Measurements from ENCODE around the gene CMYA5.
"Not testable (repeated sequence)": the region's sequence is repeated elsewhere in the genome, so short reads cannot be mapped to it uniquely, and the experiment has no call there.

The CMYA5 gene

DNA sequence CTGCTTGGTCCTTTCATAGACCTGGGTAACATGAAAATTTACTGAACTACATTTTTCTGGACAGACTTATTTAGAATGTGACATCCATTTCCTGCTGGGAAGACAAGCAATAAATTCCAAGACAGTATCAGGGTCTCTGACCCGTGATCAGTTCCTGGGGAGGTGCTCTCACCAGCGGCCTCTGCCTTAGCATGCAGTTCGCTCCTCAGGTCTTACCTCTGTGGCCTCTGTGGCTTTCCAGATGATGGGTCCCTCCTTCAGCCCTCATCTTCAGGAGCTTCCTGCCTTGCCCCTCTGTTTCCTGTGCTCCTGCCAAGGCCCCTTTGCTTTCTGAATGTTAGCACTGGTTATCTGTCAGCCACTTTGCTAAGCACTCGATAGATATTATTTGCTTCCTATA lies 66.4 kb downstream of the CMYA5 start:
- no peak overlapping the region for H3K27ac ChIP-seq
- H3K79me2 ChIP-seq (ENCODE audit: insufficient read depth, low read depth) = no peaks in the 10 kb centered on the region
- no peaks in the 10 kb centered on the region for H3K36me3 ChIP-seq (ENCODE audit: insufficient read depth)
- no peaks in the 10 kb centered on the region for H3K27me3 ChIP-seq (ENCODE audit: insufficient read depth, low read depth)
- TF ChIP-seq, protein P1, sequence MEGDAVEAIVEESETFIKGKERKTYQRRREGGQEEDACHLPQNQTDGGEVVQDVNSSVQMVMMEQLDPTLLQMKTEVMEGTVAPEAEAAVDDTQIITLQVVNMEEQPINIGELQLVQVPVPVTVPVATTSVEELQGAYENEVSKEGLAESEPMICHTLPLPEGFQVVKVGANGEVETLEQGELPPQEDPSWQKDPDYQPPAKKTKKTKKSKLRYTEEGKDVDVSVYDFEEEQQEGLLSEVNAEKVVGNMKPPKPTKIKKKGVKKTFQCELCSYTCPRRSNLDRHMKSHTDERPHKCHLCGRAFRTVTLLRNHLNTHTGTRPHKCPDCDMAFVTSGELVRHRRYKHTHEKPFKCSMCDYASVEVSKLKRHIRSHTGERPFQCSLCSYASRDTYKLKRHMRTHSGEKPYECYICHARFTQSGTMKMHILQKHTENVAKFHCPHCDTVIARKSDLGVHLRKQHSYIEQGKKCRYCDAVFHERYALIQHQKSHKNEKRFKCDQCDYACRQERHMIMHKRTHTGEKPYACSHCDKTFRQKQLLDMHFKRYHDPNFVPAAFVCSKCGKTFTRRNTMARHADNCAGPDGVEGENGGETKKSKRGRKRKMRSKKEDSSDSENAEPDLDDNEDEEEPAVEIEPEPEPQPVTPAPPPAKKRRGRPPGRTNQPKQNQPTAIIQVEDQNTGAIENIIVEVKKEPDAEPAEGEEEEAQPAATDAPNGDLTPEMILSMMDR (conservative IDR thresholded peaks at IDR 0.05; ENCODE audit: low read depth, low read length) = no peak
- no peak overlapping the region for H2AFZ ChIP-seq (ENCODE audit: low read depth)
- no peaks in the 10 kb centered on the region for H3K4me1 ChIP-seq (ENCODE audit: low read depth, poor library complexity, severe bottlenecking)
- no peak overlapping the region for H3K4me2 ChIP-seq
- no peaks in the 10 kb centered on the region for H4K20me1 ChIP-seq (ENCODE audit: insufficient read depth)
- H3K4me3 ChIP-seq (IDR thresholded peaks at IDR 0.05; ENCODE audit: insufficient read depth, low read depth, low read length) = no peak overlapping the region
- H3K9ac ChIP-seq = no peak overlapping the region

DNA sequence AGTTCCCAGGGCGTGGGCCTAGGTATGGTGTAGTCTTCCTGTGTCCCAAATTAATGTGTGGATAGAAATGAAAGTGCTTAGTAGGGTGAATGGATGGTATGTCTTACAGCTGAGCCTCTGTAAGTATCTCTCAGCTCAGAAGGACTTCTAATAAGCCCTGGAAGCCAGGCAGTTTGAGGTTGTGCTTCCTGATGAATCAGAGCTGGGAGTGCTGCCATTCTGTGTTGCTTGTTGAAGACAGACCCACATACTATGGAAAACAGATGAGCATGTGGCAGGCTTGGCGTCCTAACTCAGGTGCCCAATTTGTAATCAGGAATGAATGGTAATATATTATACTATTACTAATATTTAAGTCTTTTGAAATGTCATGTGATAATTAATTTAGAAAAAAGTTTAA lies 69.8 kb downstream of the CMYA5 start:
- TF ChIP-seq, protein P1 (conservative IDR thresholded peaks at IDR 0.05; ENCODE audit: low read depth, low read length) = no peak
- Histone ChIP-seq H3K4me2 (no peak overlapping the region), H3K79me2 (ENCODE audit: insufficient read depth, low read depth) (no peaks in the 10 kb centered on the region), H3K4me3 (IDR thresholded peaks at IDR 0.05; ENCODE audit: insufficient read depth, low read depth, low read length) (no peak overlapping the region), H3K27me3 (ENCODE audit: insufficient read depth, low read depth) (no peaks in the 10 kb centered on the region), H3K9ac (no peak overlapping the region), H3K4me1 (ENCODE audit: low read depth, poor library complexity, severe bottlenecking) (no peaks in the 10 kb centered on the region), H2AFZ (ENCODE audit: low read depth) (no peak overlapping the region), H3K27ac (no peak overlapping the region), H3K36me3 (ENCODE audit: insufficient read depth) (no peaks in the 10 kb centered on the region), H4K20me1 (ENCODE audit: insufficient read depth) (no peaks in the 10 kb centered on the region)

DNA sequence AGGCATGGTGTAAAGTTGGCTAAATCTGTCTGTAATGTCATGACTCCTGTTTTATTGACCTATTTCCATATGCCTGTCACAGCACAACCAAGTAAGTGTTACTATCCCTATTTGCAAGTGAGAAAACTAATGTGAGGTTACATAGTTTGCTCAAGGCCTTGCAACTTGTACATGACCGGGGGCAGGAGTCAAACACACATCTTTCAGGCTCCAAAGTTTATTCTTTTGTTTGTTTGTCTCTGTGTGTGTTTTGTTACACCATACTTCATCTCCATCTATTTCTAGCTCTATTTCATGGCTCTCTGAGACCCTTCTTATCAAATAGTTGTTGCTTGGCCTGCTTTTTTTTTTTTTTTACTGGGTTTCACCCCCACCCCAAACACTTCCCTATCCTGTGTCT lies 70.2 kb downstream of the CMYA5 start:
- no peaks in the 10 kb centered on the region for H3K36me3 ChIP-seq (ENCODE audit: insufficient read depth)
- TF ChIP-seq, protein P1 (conservative IDR thresholded peaks at IDR 0.05; ENCODE audit: low read depth, low read length) = no peak
- no peak overlapping the region for H2AFZ ChIP-seq (ENCODE audit: low read depth)
- no peaks in the 10 kb centered on the region for H3K4me1 ChIP-seq (ENCODE audit: low read depth, poor library complexity, severe bottlenecking)
- no peak overlapping the region for H3K4me2 ChIP-seq
- no peak overlapping the region for H3K4me3 ChIP-seq (IDR thresholded peaks at IDR 0.05; ENCODE audit: insufficient read depth, low read depth, low read length)
- H3K79me2 ChIP-seq (ENCODE audit: insufficient read depth, low read depth) = no peaks in the 10 kb centered on the region
- no peak overlapping the region for H3K9ac ChIP-seq
- H3K27me3 ChIP-seq (ENCODE audit: insufficient read depth, low read depth) = no peaks in the 10 kb centered on the region
- no peaks in the 10 kb centered on the region for H4K20me1 ChIP-seq (ENCODE audit: insufficient read depth)
- no peak overlapping the region for H3K27ac ChIP-seq

DNA sequence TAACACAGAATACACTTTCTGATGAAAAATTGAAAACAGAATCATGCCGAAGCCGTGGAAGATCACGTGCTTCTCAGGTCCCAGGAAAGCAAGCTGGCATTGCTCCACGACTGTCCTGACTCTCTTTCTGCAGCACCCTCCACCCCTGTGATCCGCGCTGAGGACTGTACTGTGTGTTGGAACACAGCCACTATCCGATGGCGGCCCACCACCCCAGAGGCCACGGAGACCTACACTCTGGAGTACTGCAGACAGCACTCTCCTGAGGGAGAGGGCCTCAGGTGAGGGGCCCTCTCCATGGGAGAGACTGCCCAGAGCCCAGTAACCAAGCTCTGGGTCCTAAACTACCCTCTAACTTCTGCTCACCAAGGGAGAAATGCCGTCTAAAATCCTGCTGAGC lies 73.3 kb downstream of the CMYA5 start:
- Histone ChIP-seq H2AFZ (ENCODE audit: low read depth) (no peak overlapping the region), H3K4me1 (ENCODE audit: low read depth, poor library complexity, severe bottlenecking) (no peaks in the 10 kb centered on the region), H3K79me2 (ENCODE audit: insufficient read depth, low read depth) (no peaks in the 10 kb centered on the region), H3K36me3 (ENCODE audit: insufficient read depth) (no peaks in the 10 kb centered on the region), H4K20me1 (ENCODE audit: insufficient read depth) (no peaks in the 10 kb centered on the region), H3K9ac (no peak overlapping the region), H3K27me3 (ENCODE audit: insufficient read depth, low read depth) (no peaks in the 10 kb centered on the region), H3K27ac (no peak overlapping the region), H3K4me2 (no peak overlapping the region), H3K4me3 (IDR thresholded peaks at IDR 0.05; ENCODE audit: insufficient read depth, low read depth, low read length) (no peak overlapping the region)
- TF ChIP-seq, protein P1 (conservative IDR thresholded peaks at IDR 0.05; ENCODE audit: low read depth, low read length) = no peak

DNA sequence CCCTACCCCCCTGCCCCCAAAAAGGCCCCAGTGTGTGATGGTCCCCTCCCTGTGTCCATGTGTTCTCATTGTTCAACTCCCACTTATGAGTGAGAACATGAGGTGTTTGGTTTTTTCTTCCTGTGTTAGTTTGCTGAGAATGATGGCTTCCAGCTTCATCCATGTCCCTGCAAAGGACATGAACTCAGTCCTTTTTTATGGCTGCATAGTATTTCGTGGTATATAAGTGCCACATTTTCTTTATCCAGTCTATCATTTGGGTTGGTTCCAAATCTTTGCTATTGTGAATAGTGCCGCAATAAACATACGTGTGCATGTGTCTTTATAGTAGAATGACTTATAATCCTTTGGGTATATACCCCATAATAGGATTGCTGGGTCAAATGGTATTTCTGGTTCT lies 74.5 kb downstream of the CMYA5 start:
- not testable (repeated sequence) for H3K36me3 ChIP-seq (ENCODE audit: insufficient read depth); H3K4me1 ChIP-seq (ENCODE audit: low read depth, poor library complexity, severe bottlenecking); H2AFZ ChIP-seq (ENCODE audit: low read depth); H3K79me2 ChIP-seq (ENCODE audit: insufficient read depth, low read depth); H3K27ac ChIP-seq; H3K27me3 ChIP-seq (ENCODE audit: insufficient read depth, low read depth); H3K4me3 ChIP-seq (IDR thresholded peaks at IDR 0.05; ENCODE audit: insufficient read depth, low read depth, low read length); H4K20me1 ChIP-seq (ENCODE audit: insufficient read depth); H3K9ac ChIP-seq; H3K4me2 ChIP-seq

All from KMS-11 (cell line).